ENCODE measurements around the gene RAI1. TPM values are rescaled to one million over a fixed set of nuclear protein-coding genes. Genes with fewer than 3 reads are reported as not detected.

RAI1 gene
- total and polyA plus RNA-seq, 10 of the 15 experiments (the other 5 are each of a cell fraction or from before 2014, with no cell fraction given), result 0.66 to 37.7 (median 6.0) TPM

DNA sequence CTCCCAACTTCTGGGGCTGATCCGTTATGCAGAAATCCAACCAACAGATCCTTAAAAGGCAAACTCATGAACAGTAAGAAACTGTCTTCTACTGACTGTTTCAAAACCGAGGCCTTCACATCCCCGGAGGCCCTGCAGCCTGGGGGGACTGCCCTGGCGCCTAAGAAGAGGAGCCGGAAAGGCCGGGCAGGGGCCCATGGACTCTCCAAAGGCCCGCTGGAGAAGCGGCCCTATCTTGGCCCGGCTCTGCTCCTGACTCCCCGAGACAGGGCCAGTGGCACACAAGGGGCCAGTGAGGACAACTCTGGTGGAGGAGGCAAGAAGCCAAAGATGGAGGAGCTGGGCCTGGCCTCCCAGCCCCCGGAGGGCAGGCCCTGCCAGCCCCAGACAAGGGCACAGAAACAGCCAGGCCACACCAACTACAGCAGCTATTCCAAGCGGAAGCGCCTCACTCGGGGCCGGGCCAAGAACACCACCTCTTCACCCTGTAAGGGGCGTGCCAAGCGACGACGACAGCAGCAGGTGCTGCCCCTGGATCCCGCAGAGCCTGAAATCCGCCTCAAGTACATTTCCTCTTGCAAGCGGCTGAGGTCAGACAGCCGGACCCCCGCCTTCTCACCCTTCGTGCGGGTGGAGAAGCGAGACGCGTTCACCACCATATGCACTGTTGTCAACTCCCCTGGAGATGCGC is 116.0 kb downstream of the RAI1 start:
- Histone ChIP-seq H4K20me1 (ENCODE audit: control insufficient read depth, insufficient read depth) (no peaks in the 10 kb centered on the region), H3K9ac (ENCODE audit: control insufficient read depth, insufficient read depth, low read length) (no peak overlapping the region), H2AFZ (ENCODE audit: control insufficient read depth, low read depth, low read length) (no peak overlapping the region), H3K27me3 (replicated peaks in 1 of 2; ENCODE audit: control insufficient read depth in 2 of 2, insufficient read depth in 2 of 2, low read length in 1 of 2) (no peaks in the 10 kb centered on the region), H3K4me1 (ENCODE audit: control insufficient read depth, insufficient read depth, low read length) (peaks cover under 1% of the 10 kb centered on the region; the same call in 1 of the 2 replicates), H3K4me3 (no peak overlapping the region), H3K4me2 (ENCODE audit: control insufficient read depth, insufficient read depth) (no peak overlapping the region), H3K36me3 (ENCODE audit: control insufficient read depth in 2 of 2, insufficient read depth in 2 of 2, low read length in 1 of 2) (peaks cover 0 to 47% of the 10 kb centered on the region in 2 experiments), H3K79me2 (ENCODE audit: control insufficient read depth, insufficient read depth, low read length) (no peaks in the 10 kb centered on the region), H3K9me3 (replicated peaks; ENCODE audit: control insufficient read depth, insufficient read depth, low read length) (no peaks in the 10 kb centered on the region), H3K27ac (ENCODE audit: control insufficient read depth, insufficient read depth) (no peak overlapping the region)
- FAIRE-seq (no peak), DNase-seq (ENCODE audit: low read depth, low spot score) (no peak), ATAC-seq (no peak)
- BruUV-seq (replicated peaks), result TSS peak; percentile 43
- ChIA-PET POLR2A (no interaction called here), CTCF (no interaction called here), RAD21 (ENCODE audit: unreplicated experiment) (no interaction called here), SMC1A (ENCODE audit: uncharacterized antibody, unreplicated experiment) (no interaction called here)
- no peak for TF ChIP-seq EGR1 (IDR thresholded peaks at IDR 0.05; ENCODE audit: borderline replicate concordance in 1 of 2, low read depth in 2 of 2, low read length in 2 of 2)
- TF ChIP-seq CREM (IDR thresholded peaks at IDR 0.05; ENCODE audit: low read depth), result no peak
- no peak for TF ChIP-seq POLR2AphosphoS2 (IDR thresholded peaks at IDR 0.05; ENCODE audit: low read depth, low read length)
- no peak for TF ChIP-seq FOXK2 (IDR thresholded peaks at IDR 0.05)
- no peak for TF ChIP-seq SP1 (IDR thresholded peaks at IDR 0.05; ENCODE audit: low read depth, low read length)
- TF ChIP-seq, protein P1, sequence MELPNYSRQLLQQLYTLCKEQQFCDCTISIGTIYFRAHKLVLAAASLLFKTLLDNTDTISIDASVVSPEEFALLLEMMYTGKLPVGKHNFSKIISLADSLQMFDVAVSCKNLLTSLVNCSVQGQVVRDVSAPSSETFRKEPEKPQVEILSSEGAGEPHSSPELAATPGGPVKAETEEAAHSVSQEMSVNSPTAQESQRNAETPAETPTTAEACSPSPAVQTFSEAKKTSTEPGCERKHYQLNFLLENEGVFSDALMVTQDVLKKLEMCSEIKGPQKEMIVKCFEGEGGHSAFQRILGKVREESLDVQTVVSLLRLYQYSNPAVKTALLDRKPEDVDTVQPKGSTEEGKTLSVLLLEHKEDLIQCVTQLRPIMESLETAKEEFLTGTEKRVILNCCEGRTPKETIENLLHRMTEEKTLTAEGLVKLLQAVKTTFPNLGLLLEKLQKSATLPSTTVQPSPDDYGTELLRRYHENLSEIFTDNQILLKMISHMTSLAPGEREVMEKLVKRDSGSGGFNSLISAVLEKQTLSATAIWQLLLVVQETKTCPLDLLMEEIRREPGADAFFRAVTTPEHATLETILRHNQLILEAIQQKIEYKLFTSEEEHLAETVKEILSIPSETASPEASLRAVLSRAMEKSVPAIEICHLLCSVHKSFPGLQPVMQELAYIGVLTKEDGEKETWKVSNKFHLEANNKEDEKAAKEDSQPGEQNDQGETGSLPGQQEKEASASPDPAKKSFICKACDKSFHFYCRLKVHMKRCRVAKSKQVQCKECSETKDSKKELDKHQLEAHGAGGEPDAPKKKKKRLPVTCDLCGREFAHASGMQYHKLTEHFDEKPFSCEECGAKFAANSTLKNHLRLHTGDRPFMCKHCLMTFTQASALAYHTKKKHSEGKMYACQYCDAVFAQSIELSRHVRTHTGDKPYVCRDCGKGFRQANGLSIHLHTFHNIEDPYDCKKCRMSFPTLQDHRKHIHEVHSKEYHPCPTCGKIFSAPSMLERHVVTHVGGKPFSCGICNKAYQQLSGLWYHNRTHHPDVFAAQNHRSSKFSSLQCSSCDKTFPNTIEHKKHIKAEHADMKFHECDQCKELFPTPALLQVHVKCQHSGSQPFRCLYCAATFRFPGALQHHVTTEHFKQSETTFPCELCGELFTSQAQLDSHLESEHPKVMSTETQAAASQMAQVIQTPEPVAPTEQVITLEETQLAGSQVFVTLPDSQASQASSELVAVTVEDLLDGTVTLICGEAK (IDR thresholded peaks at IDR 0.05; ENCODE audit: borderline replicate concordance), result no peak
- TF ChIP-seq ASH2L (IDR thresholded peaks at IDR 0.05; ENCODE audit: borderline replicate concordance, low read depth), result no peak
- TF ChIP-seq CBX3 (IDR thresholded peaks at IDR 0.05; ENCODE audit: borderline replicate concordance, low read depth), result no peak
- TF ChIP-seq NFIC (IDR thresholded peaks at IDR 0.05; ENCODE audit: low read depth, low read length), result no peak
- no peak for TF ChIP-seq NRF1 (conservative IDR thresholded peaks at IDR 0.05; ENCODE audit: low read depth, low read length)
- TF ChIP-seq, protein P2, sequence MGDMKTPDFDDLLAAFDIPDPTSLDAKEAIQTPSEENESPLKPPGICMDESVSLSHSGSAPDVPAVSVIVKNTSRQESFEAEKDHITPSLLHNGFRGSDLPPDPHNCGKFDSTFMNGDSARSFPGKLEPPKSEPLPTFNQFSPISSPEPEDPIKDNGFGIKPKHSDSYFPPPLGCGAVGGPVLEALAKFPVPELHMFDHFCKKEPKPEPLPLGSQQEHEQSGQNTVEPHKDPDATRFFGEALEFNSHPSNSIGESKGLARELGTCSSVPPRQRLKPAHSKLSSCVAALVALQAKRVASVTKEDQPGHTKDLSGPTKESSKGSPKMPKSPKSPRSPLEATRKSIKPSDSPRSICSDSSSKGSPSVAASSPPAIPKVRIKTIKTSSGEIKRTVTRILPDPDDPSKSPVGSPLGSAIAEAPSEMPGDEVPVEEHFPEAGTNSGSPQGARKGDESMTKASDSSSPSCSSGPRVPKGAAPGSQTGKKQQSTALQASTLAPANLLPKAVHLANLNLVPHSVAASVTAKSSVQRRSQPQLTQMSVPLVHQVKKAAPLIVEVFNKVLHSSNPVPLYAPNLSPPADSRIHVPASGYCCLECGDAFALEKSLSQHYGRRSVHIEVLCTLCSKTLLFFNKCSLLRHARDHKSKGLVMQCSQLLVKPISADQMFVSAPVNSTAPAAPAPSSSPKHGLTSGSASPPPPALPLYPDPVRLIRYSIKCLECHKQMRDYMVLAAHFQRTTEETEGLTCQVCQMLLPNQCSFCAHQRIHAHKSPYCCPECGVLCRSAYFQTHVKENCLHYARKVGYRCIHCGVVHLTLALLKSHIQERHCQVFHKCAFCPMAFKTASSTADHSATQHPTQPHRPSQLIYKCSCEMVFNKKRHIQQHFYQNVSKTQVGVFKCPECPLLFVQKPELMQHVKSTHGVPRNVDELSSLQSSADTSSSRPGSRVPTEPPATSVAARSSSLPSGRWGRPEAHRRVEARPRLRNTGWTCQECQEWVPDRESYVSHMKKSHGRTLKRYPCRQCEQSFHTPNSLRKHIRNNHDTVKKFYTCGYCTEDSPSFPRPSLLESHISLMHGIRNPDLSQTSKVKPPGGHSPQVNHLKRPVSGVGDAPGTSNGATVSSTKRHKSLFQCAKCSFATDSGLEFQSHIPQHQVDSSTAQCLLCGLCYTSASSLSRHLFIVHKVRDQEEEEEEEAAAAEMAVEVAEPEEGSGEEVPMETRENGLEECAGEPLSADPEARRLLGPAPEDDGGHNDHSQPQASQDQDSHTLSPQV (IDR thresholded peaks at IDR 0.05), result no peak
- no peak for TF ChIP-seq NR2C1 (IDR thresholded peaks at IDR 0.05)
- no peak for TF ChIP-seq TARDBP (IDR thresholded peaks at IDR 0.05; ENCODE audit: borderline replicate concordance)
- in situ Hi-C loops (cut with MboI) (no loop called here), intact Hi-C loops (cut with micrococcal nuclease; ENCODE audit: unreplicated experiment) (no loop called here)
- WGBS (ENCODE audit: insufficient coverage, insufficient replicate concordance, low lambda C conversion rate, missing lambda C conversion rate), result 93% methylated on average over 22 of the region's 30 CpGs
